CD14-positive monocyte (primary cell): ENCODE data around the gene AHCTF1. TPM values are rescaled to one million over a fixed set of nuclear protein-coding genes. Genes with fewer than 3 reads are reported as not detected.

ENCODE experiments used
- DNase-seq, 3 donors: peaks; one replicate each; pipeline ENCODE4 v3.0.0-alpha.2; 2011 to 2022
- H2AFZ ChIP-seq: 2 replicates; pipeline ENCODE4 v1.6.0; 2012; ENCODE audit warnings: mild to moderate bottlenecking, low read depth, low read length, inconsistent platforms; ENCODE audit not compliant: insufficient read depth, poor library complexity, severe bottlenecking
- H3K27ac ChIP-seq, 2 donors: 1 replicate in 1 of 2; 2 replicates in 1 of 2; pipeline ENCODE4 v1.5.1; 2012 to 2013; ENCODE audit warnings: low read length in 2 of 2, control low read depth in 1 of 2, inconsistent platforms in 1 of 2, low read depth in 1 of 2, mild to moderate bottlenecking in 1 of 2
- H3K27me3 ChIP-seq, 2 donors: one replicate each; pipeline versions ENCODE4 v1.6.0 to v1.6.1; 2011 to 2013; ENCODE audit warnings: low read length in 2 of 2; ENCODE audit not compliant: control insufficient read depth in 2 of 2, insufficient read depth in 2 of 2
- H3K36me3 ChIP-seq, 2 donors: replicated peaks in 1 of 2; 1 replicate in 1 of 2; 2 replicates in 1 of 2; pipeline versions ENCODE4 v1.5.1 to v1.6.1; 2012 to 2013; ENCODE audit warnings: low read length in 2 of 2, control low read depth in 1 of 2, inconsistent platforms in 1 of 2, mild to moderate bottlenecking in 1 of 2; ENCODE audit not compliant: insufficient read depth in 2 of 2, control insufficient read depth in 1 of 2
- H3K4me1 ChIP-seq, 2 donors: 1 replicate in 1 of 2; 2 replicates in 1 of 2; pipeline versions ENCODE4 v1.5.1 to v1.6.1; 2012 to 2013; ENCODE audit warnings: low read length in 2 of 2, control low read depth in 1 of 2, inconsistent platforms in 1 of 2, mild to moderate bottlenecking in 1 of 2, moderate library complexity in 1 of 2; ENCODE audit not compliant: insufficient read depth in 2 of 2, control insufficient read depth in 1 of 2
- H3K4me2 ChIP-seq: replicated peaks from 2 replicates; pipeline ENCODE3; 2012; ENCODE audit warnings: low read length, moderate library complexity, mild to moderate bottlenecking; ENCODE audit not compliant: poor library complexity, severe bottlenecking; ENCODE audit errors: extremely low read depth
- H3K4me3 ChIP-seq, 3 experiments: fragments of 200-600 bp in 1 of 3; sonication (generic) in 1 of 3; replicated peaks in 1 of 3; 1 replicate in 2 of 3; 2 replicates in 1 of 3; pipeline ENCODE4 v1.5.1; 2011 to 2013; ENCODE audit warnings: low read length in 3 of 3, mild to moderate bottlenecking in 3 of 3, control low read depth in 2 of 3, low read depth in 2 of 3, inconsistent platforms in 1 of 3, moderate library complexity in 1 of 3
- H3K79me2 ChIP-seq: 2 replicates; pipeline ENCODE4 v1.6.0; 2012; ENCODE audit warnings: mild to moderate bottlenecking, control low read depth, inconsistent platforms, low read length, moderate library complexity; ENCODE audit not compliant: insufficient read depth
- H3K9ac ChIP-seq: 2 replicates; pipeline ENCODE4 v1.6.0; 2017; ENCODE audit warnings: low read length, mild to moderate bottlenecking; ENCODE audit not compliant: insufficient read depth, poor library complexity, severe bottlenecking
- H3K9me3 ChIP-seq, 2 donors: replicated peaks in 1 of 2; 1 replicate in 1 of 2; 2 replicates in 1 of 2; pipeline versions ENCODE4 v1.5.1 to v1.6.1; 2012 to 2013; ENCODE audit warnings: low read length in 2 of 2, control low read depth in 1 of 2; ENCODE audit not compliant: control insufficient read depth in 1 of 2, insufficient read depth in 1 of 2
- H4K20me1 ChIP-seq: 2 replicates; pipeline ENCODE4 v1.6.0; 2012; ENCODE audit warnings: mild to moderate bottlenecking, low read length, control low read depth, moderate library complexity; ENCODE audit not compliant: insufficient read depth
- H3K27ac Mint-ChIP-seq, 7 donors: one replicate each; pipeline ENCODE4 v1.8.0; 2020; ENCODE audit warnings: mild to moderate bottlenecking in 7 of 7, mixed read lengths in 7 of 7, moderate library complexity in 6 of 7, inconsistent platforms in 2 of 7
- H3K27me3 Mint-ChIP-seq, 3 donors: one replicate each; pipeline ENCODE4 v1.8.0; 2021 to 2022; ENCODE audit warnings: low read depth in 3 of 3, mild to moderate bottlenecking in 3 of 3, mixed read lengths in 3 of 3, moderate library complexity in 3 of 3, inconsistent platforms in 1 of 3
- H3K36me3 Mint-ChIP-seq, 2 donors: one replicate each; pipeline ENCODE4 v1.8.0; 2020; ENCODE audit warnings: mixed read lengths in 2 of 2, inconsistent platforms in 1 of 2, mild to moderate bottlenecking in 1 of 2
- H3K4me1 Mint-ChIP-seq: one replicate; pipeline ENCODE4 v1.8.0; 2020; ENCODE audit warnings: mild to moderate bottlenecking, mixed read lengths
- H3K4me3 Mint-ChIP-seq, 2 donors: one replicate each; pipeline ENCODE4 v1.8.0; 2020; ENCODE audit warnings: mild to moderate bottlenecking in 2 of 2, mixed read lengths in 2 of 2, moderate library complexity in 1 of 2
- H3K9me3 Mint-ChIP-seq, 7 donors: one replicate each; pipeline ENCODE4 v1.8.0; 2020 to 2022; ENCODE audit warnings: mixed read lengths in 7 of 7, mild to moderate bottlenecking in 6 of 7, moderate library complexity in 6 of 7, inconsistent platforms in 2 of 7
- CTCF ChIP-seq: fragments of 200-600 bp; IDR thresholded peaks from one replicate; pipeline ENCODE4 v1.8.0; 2022; ENCODE audit warnings: antibody characterized with exemption, mild to moderate bottlenecking
- WGBS: methylation state at CpG from one replicate; pipeline ENCODE4 v1.1.5; 2013; ENCODE audit warnings: missing lambda C conversion rate; ENCODE audit not compliant: insufficient coverage; 5-methylcytosine and 5-hydroxymethylcytosine counted together
- intact Hi-C, 2 donors: fragments of 100-400 bp; cut with micrococcal nuclease; formaldehyde crosslinking; loops; one replicate each; pipeline versions ENCODE4 v1.15.0 to v1.15.1; 2023
- polyA plus RNA-seq, 3 donors: library from polyadenylated mRNA; depleted of rRNA in 1 of 3; unstranded in 2 of 3; stranded (reverse) in 1 of 3; fragments of 300-500 nt in 2 of 3; fragments of >200 nt in 1 of 3; fragmentation: Illumina TruSeq in 2 of 3; gene quantifications; 1 replicate in 2 of 3; 2 replicates in 1 of 3; pipeline ENCODE4 v1.2.3, GENCODE V29; 2012 to 2021

AHCTF1 gene
- polyA plus RNA-seq, 3 donors, result 2.4 to 8.8 (median 5.4) TPM

GRCh38 chr1:246925997-246926626, 5.6 kb downstream of the AHCTF1 start:
- Histone ChIP-seq H4K20me1 (peaks cover 73% of the 10 kb centered on the region), H3K4me1 (peaks cover 11 to 16% of the 10 kb centered on the region in 2 donors), H2AFZ (no peak overlapping the region), H3K9me3 (peaks cover 0 to 20% of the 10 kb centered on the region in 2 donors), H3K9ac (no peak overlapping the region), H3K4me2 (no peak overlapping the region), H3K79me2 (peaks cover 97% of the 10 kb centered on the region), H3K27me3 (no peaks in the 10 kb centered on the region), H3K27ac (no peak overlapping the region), H3K36me3 (peaks cover 3 to 26% of the 10 kb centered on the region in 2 donors), H3K4me3 (no peak overlapping the region)
- Mint-ChIP-seq H3K36me3 (peaks cover 27 to 33% of the 10 kb centered on the region in 2 donors), H3K4me3 (no peak overlapping the region), H3K27ac (peak overlapping the region in 1 of 7 donors; percentile 79), H3K9me3 (peaks cover 8 to 14% (median 11%) of the 10 kb centered on the region in 7 donors), H3K27me3 (peaks cover 0 to 3% (median 0%) of the 10 kb centered on the region in 3 donors), H3K4me1 (peaks cover 36% of the 10 kb centered on the region)
- no peak for TF ChIP-seq CTCF
- WGBS, result 100% methylated on average over 3 of the region's 6 CpGs
- DNase-seq, result no peak
- intact Hi-C loops, result loop anchor here in 1 of 2 donors (5.0 kb wide), 1 partner anchor 46 kb away; no protein-coding TSS in a partner anchor

DNA sequence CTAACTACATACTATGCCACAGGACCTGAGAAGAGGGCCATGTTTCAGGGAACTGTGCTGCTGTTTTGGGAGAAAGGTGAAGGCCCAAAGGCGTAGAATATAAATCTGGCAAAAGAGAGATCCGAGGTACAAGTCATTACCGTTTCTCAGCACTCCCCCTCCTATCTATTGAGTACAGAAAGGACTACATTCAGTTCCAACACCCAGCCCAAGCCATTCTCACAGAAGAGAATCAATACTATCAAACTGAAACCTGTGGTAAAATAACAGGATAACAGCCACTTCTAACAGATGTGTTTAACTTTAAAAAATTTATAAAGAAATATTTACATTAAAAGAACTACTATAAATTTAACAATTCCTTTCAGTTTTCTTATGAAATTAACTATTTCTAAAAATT, 7.8 kb downstream of the AHCTF1 start:
- Histone ChIP-seq H3K9me3 (peaks cover 0 to 20% of the 10 kb centered on the region in 2 donors), H3K4me2 (no peak overlapping the region), H3K9ac (no peak overlapping the region), H3K4me3 (no peak overlapping the region), H3K27me3 (no peaks in the 10 kb centered on the region), H3K27ac (peak overlapping the region in 1 of 2 donors; percentile 36), H4K20me1 (peaks cover 73% of the 10 kb centered on the region), H2AFZ (no peak overlapping the region), H3K79me2 (peaks cover 97% of the 10 kb centered on the region), H3K36me3 (peaks cover 3 to 24% of the 10 kb centered on the region in 2 donors), H3K4me1 (no peaks in the 10 kb centered on the region)
- DNase-seq, result no peak
- intact Hi-C loops, result no loop called here
- TF ChIP-seq CTCF, result no peak
- H3K4me3 Mint-ChIP-seq, result no peak overlapping the region
- H3K27me3 Mint-ChIP-seq, result peaks cover 0 to 3% (median 0%) of the 10 kb centered on the region in 3 donors
- WGBS, result 100% methylated on average over 1 of the region's 3 CpGs
- peaks cover 24 to 36% of the 10 kb centered on the region in 2 donors for H3K36me3 Mint-ChIP-seq
- peak overlapping the region in 1 of 7 donors; percentile 38 for H3K27ac Mint-ChIP-seq
- H3K9me3 Mint-ChIP-seq, result peaks cover 8 to 14% (median 11%) of the 10 kb centered on the region in 7 donors
- H3K4me1 Mint-ChIP-seq, result peaks cover 21% of the 10 kb centered on the region
